GM12892 (cell line): Measurements from ENCODE around the gene C16orf87.

Experiments used
- POLR2A ChIP-seq: IDR thresholded peaks from 2 replicates; pipeline ENCODE4 v1.6.1; 2011; ENCODE audit warnings: low read depth, low read length, control low read depth
- POLR2AphosphoS5 ChIP-seq: IDR thresholded peaks from 2 replicates; pipeline ENCODE4 v1.6.1; 2011; ENCODE audit warnings: low read depth, low read length, control low read depth
- TAF1 ChIP-seq: IDR thresholded peaks from 2 replicates; pipeline ENCODE4 v1.6.1; 2011; ENCODE audit warnings: low read depth, mild to moderate bottlenecking, control low read depth, low read length, borderline replicate concordance

DNA sequence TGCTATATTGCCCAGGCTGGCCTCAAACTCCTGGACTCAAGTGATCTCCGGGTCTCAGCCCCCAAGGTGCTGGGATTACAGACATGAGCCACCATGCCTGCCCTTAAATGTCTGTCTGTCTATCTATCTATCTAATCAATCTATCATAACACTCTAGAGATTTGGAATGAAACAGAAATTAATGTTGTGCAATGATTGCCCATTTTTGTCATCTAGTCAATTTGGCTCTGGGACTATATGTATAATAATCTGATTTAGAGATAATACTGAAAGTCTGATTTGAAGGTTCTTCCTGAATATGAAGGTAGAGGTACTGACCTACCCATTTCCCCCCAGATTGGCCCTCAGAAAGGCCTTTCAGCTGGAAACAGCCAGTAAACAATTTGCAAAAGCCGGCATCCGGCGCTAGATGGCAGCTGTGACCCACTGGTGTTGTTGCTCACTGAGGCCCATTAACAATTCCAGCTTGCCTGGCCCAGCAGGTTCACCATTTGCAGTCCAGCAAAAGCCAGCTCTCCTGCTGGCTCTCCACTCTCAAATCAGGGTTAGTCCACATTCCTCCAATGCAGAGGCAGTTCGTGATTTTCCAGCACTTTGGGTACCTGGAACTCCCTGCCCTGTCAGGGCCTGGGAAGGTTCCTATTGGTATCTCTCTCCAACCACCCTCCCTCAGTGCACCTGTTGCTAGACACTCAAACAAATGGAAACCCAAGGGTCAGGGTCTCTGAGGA, 22.9 kb upstream of the C16orf87 start:
- TF ChIP-seq POLR2A (no peak), POLR2AphosphoS5 (no peak), TAF1 (no peak)
